NCI-H1436 treated with DMSO at 0.1 percent for 48 hours (cell line): ENCODE data around the gene MYL6B.
"Not testable (repeated sequence)": the region's sequence is repeated elsewhere in the genome, so short reads cannot be mapped to it uniquely, and the experiment has no call there.

ENCODE experiments used
- DNase-seq: peaks from one replicate; lab custom pipeline; 2025; lab: John Stamatoyannopoulos, UW

Gene MYL6B

DNA sequence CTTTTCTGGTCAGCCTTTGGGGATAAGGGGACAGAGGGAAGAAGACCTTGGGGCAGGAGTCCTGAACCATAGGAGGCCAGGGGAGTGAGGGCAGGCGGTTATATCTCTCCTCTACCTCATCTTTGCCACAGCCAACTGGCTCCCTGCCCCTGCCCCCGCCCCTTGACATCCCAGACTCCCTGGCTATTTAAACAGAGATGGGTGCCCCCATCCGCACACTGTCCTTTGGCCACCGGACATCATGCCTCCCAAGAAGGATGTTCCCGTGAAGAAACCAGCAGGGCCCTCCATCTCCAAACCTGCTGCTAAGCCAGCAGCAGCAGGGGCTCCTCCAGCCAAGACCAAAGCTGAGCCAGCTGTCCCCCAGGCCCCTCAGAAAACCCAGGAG lies 1.3 kb downstream of the MYL6B start:
- DNase-seq, result no peak

DNA sequence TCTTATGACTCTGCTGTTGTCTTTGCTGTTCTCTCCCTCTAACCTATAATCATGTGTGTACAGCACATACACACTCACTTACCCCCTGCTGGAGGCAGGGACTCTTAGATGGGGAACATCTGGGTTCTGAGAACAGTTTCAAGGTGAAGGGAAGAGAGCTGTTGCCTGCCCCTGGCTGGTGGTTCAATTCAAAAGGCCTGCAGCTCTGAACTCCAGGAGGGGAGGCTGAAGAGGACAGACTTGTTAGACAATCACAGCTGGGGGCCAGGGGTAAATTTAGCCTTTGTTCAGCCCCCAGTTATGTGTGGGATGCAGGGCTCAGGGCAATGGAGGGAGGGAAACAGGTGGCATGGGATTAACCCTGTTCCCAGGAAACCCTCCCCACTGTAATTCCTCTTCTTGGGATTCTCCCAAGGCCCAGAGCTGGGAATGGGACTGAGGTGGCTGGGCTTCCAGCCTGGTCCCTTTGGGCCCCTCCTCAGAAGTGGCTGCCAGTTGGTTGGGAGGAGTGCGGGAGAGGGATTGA lies 1.9 kb downstream of the MYL6B start:
- DNase-seq, result no peak

DNA sequence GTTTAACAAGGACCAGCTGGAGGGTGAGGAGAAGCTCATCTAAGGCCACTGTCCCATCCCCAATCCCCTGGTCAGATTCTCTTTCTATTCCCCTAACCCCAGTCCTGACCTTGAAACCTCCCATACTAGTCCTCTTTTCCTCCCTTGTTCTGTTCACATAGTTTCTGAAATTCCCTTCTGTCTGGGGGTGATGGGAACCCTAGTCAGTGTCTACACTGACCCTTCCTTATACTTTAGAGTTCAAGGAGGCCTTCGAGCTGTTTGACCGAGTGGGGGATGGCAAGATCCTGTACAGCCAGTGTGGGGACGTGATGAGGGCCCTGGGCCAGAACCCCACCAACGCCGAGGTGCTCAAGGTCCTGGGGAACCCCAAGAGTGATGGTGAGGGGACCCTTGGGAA lies 2.4 kb downstream of the MYL6B start:
- DNase-seq, result no peak

DNA sequence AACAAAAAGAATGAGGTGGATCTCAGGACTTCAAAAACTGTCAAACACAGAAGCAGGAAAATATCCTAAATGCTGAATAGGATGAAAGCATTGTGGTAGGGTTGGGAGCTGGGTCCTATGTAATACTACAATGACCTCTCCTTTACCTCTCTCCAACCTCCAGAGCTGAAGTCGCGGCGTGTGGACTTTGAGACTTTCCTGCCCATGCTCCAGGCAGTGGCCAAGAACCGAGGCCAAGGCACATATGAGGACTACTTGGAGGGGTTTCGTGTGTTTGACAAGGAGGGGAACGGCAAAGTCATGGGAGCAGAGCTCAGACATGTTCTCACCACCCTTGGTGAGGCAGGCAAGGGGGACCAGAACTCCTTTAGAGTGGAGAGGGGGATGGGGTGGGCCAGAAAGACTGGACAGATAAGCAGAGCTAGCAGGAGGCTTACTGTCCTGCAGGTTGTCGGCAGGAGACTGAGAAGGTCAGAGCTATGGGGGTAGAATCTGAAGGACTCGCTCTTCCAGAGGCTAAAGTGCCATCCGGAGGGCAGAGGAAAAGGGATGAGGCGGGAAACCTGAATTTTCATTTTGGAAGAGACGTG lies 3.0 kb downstream of the MYL6B start:
- DNase-seq, result no peak

DNA sequence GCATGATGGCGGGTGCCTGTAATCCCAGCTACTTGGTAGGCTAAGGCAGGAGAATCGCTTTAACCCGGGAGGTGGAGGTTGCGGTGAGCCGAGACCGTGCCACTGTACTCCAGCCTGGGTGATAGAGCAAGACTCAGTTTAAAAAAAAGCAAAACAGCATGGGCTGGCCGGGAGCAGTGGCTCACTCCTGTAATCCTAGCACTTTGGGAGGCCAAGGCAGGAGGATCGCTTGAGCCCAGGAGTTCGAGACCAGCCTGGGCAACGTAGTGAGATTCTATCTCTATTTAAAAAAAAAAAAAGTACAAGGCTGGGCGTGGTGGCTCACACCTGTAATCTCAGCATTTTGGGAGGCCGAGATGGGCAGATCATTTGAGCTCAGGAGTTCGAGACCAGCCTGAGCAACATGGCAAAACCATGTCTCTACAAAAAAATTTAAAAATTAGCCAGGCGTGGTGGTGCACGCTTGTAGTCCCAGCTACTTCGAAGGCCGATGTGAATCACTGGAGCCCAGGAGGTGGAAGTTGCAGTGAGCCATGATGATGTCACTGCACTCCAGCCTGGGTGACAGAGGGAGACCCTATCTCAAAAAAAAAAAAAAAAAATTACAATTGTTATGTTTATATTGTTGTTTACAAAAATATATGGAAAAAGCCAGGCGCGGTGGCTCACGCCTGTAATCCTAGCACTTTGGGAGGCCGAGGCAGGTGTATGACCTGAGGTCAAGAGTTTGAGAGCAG lies 4.2 kb downstream of the MYL6B start:
- DNase-seq, result not testable (repeated sequence)

DNA sequence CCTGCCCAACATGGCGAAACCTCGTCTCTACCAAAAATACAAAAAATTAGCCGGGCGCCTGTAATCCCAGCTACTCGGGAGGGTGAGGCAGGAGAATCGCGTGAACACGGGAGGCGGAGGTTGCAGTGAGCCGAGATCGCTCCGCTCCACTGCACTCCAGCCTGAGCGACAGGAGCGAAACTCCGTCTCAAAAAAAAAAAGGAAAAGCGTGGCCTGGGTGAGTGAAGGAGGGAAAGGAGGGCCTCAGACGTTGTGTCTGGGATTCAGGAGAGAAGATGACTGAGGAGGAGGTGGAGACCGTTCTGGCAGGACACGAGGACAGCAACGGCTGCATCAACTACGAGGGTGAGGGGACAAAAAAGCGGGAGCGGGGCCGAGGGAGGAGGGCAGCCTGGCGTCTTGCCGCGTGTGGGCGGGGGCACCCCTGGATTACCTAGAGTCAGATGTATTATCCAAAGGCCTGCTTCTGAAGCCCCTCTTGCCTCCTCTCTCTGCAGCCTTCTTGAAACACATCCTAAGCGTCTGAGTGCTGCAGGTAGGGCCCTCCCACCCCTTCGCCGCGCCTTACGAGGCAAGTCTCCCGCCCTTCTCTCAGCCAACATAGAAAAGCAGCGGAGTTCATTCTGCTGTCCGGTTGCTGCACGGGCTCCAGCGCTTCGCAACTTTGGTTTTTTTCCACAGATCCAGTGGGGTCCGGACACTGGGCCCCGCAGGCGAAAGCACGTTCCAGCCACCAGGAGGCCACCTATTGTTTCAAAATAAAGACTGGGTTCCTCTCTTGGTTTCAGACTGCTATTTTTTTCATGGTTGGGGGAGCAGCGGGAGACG lies 5.0 kb downstream of the MYL6B start:
- peak; percentile 42 for DNase-seq

DNA sequence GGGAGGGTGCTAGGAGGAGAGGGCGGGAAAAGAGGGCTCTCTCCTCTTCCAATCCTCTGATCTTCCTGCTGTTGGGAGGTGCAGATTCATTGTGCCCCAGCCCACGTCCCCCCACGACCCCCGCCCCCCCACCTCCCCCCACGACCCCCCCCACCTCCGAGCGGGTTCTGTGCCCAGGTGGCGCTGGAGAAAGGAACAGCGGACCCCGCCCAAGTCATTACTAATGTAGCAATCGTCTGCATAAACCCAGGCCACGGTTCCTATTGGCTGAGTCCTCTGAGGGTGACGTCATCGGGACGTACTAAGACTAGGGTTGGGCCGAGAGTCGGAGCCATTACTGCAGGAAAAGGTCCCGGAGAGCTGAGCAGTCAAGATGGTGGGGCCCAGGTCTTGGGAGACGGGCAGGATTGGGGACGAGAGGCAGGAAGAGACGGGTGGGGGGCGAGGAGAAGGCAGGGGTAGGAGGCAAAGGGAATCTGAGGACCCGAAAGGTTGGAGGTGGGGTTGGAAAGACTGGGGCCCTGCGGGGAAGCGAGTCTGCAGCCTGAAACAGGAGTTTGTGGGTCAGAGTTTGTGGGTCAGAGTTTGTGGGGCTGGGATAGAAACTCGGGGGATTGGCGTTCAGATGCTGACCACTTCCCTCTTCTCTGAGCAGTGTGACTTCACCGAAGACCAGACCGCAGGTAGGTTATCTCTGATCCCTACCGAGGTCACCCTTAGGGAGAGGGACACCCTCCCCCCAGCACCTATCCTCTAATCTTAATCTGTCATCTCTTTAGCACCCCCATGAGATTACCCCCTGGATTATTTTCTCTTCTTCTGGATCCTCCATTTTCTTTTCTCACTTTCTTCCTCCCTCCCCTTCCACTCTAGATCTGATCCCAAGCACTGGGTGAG lies 5.9 kb downstream of the MYL6B start, which contains the start of gene MYL6:
TSS of gene MYL6 (plus strand) at position 331 of the 897 bp plus-strand sequence. CDS start at position 374, 43 bp downstream.
- DNase-seq, result peak; percentile 94

DNA sequence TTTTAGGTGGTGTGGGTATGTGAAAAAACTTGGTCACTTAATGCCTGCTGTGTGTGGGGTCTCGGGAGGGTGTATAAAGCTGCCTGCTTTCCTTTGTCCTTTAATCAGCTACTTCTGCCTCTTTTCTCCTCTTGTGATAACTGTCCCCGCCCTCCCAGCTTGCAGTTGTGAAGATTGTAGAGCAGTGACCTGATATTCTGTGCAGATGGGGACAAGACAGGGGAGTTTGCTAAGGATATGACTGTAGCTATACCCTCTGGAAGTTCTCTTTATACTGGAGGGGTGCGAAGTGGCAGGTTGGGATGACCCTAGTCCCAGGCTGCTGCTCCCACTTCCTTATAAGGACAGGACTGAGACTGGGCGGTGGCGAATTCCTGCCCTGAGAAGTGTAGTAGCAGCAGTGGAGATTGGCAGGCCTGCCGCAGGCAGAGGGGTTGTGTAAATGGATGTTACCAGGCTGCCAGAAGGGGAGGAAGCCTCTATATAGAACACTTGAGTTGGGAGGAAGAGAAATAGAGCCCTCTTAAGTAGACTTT lies 6.6 kb downstream of the MYL6B start:
- DNase-seq, result no peak

DNA sequence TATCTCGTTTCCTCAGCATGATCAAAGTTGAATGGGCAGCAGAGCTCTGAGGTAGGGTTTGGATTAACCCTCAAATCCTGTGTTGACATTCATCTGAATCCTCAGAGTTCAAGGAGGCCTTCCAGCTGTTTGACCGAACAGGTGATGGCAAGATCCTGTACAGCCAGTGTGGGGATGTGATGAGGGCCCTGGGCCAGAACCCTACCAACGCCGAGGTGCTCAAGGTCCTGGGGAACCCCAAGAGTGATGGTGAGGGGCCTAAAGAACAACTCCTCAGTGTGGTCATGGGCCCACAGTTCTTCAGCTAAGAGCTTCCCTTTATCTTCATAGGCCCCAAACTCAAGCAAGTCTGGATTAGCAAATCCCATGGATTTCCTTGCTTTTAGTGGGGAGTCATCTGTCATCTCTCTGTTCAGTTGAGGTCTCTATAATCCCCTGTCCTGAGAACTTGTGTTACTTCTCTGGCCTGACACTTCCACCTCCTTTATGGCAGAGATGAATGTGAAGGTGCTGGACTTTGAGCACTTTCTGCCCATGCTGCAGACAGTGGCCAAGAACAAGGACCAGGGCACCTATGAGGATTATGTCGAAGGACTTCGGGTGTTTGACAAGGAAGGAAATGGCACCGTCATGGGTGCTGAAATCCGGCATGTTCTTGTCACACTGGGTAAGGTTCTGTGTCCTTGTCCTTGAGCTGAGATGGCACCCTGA lies 7.2 kb downstream of the MYL6B start:
- DNase-seq, result no peak

DNA sequence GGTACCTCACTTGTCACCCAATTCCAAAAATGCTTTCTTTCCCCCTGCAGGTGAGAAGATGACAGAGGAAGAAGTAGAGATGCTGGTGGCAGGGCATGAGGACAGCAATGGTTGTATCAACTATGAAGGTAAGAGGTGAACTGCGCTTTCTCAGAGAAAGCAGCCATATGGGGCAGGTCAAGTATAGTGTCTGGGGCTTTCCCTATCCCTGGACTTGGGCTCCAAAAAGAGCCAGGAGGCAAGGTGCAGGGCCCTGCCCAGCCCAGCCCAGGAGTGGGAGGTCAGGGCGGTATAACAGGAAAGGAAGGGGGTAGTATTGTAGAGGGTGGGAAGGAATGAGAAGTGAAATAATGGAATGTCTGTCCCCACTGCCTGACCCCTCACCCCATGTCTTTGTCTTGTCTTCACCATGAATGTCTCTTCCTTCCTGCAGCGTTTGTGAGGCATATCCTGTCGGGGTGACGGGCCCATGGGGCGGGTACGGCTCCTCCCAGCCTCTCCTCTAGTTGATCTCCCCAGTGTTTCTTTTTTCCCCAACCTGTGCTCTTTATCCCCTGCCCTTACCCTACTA lies 7.9 kb downstream of the MYL6B start:
- no peak for DNase-seq

DNA sequence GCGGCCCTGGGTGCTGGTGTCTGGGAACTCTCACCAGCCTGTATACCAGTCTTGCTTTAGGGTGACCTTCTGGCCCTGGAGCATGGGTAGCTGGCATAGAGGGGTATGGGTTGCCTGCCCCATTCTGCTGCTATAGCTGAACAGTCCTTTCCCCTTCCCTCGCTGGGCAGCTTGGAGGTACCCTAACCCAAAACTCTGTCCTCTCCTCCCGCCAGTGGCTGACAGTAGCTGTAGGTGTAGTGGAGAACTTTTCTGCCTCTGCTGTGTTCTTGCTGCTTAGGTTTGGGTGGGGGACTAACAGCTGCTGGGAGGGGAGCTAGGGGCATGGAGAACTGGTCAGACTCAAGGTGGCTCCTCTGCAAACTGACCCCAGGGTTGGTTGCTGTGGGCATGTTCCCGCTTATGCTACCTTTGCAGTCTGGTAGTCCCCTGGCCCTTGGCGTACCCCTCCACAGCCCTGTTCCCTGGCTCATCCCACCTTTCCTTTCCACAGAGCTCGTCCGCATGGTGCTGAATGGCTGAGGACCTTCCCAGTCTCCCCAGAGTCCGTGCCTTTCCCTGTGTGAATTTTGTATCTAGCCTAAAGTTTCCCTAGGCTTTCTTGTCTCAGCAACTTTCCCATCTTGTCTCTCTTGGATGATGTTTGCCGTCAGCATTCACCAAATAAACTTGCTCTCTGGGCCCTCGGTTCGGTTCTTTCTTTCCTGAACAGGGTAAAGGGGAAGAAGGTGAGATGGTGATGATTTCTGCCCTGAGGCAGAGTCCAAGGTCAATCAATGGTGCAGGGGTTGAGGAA lies 8.7 kb downstream of the MYL6B start:
- DNase-seq, result no peak

DNA sequence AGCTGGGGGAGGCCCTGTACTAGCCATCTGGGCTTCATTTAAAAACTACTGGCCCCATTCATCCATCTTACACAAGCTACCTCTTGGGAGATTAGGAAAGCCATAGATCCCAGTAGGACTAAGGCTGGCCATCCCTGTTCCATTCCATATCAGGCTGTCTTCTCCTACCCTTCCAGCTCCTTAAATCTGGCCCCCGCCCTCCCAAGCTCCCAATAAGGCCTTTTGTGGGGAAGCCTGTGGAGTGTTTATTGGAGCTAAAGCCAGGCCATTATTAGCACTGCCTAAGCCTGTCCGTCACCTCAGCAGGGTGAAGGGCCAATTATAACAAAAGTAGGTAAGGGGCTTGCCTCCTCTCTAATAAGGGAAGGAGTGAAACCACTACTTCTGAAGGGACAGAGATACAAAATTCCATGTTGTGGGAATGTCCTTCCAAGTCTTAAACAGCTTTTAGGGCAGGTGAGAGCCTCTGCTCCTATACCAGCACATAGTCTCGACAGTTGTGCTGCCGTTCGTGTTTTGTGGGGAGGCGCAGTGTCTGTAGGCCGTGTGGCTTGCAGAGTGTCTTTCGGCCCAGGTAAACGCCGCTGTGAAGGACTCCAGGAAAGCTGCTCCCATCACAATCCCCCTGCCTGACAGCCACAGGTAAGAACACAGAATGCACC lies 9.4 kb downstream of the MYL6B start:
- DNase-seq, result no peak

DNA sequence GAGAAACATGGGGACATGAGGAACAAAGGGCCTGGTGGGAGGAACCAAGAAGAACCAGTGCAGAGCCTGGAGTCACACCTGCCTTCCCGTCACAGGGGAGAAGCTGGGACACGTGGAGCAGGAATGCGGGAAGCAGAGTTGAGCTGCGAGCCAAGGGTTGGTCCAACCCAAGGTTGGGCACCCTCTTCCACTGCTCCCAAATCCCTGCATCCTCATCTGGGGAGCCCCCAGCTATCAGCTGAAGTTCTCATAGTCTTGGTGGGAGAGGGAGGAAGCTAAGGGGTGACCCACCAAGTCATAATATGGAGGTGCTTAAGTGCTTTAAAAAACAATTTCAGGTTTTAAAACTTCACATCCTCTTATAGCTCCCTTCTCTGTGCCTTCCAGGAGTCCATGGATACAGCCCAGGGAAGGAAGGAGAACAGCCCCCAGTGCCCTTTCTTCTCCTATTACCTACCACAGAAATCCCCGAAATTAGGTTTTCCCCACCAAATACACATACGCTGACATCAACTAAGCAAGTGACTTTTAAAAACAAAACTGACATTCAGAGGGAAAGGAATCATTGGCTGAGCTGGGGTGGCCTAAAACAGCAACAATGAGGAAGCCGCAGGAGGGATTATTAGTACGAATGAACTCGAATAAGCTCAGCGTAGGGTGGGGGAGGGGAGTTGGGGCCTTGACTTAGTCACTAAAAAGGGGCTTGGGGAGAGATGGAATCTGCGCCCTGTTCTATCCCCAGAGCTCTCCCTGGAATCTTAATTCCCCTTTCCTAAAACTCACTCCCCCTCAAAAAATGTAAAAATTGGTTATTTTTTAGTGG lies 10.3 kb downstream of the MYL6B start:
- no peak for DNase-seq

DNA sequence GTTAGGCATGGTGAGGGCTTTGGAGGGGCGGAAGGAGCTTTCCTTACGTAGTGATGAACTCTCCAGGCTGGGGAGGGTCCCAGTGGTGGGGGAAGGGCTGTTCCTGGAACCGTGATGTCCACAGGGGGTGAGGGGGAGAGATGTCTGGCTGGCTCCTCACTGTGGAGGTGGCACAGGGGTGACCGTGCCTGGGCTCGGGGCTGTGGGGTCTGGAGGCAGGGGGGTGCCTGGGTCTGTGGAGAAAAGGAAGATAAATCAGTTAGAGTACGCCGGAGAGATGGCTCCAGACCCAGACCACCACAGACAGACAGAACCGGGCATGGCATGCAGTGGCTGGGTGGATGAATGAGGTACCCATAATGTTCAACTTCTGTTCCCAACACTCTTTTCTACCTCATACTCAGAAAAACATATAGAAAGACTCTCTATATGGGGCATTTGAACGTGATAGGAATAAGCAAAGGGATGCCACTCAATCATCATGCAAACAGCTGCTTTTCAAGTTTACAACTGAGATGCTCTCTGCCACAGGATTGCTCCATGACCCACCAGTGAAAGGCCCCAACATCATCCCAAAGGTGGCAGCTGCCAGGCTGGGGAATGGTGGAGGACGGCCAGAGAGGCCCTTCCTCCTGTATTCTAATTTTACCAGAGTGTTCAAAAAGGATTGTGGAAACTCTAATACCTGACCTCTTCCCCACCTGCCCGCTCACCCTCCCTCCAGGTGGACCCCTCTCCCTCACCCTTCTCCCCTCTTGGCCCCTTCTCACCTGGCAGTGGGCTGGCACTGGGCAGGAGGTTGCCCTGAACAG lies 11.4 kb downstream of the MYL6B start:
- DNase-seq, result no peak

DNA sequence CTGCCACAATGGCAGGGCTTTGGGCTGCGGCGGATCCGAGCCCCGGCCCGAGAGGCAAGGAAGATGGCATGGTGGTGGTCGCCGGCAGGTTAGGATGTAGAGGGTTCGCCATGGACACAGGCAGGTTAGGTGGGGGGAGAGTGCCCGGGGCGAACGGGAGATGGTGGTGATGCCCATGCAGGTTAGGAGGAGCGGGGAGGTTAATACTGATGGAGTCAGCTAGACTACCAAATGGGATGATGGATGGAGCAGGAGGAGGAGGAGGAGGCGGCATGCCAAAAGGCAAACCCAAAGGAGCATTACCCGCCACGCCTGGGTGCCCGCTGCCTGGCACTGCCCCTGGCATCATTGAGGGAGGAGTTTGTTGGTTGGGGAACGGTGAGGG lies 11.9 kb downstream of the MYL6B start:
- DNase-seq, result no peak

DNA sequence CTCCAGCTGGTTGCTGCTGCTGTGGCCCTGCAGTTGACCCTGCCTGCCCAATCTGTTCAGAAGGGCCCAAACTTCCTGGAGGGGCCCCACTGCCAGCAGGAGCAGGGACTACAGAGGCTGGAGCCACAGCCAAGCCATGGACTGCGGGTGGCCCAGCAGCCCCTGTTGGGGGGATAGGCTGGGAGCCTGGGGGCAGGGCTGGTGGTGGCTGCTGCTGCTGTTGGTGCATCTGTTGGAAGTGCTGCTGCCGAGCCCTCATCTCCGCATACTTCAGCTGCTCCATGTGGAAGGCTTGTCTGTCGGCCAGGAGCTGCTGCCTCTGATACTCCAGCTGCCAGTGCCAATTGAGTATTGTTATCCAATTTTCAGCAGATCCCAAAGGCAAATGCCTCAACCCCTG lies 13.0 kb downstream of the MYL6B start:
- no peak for DNase-seq

DNA sequence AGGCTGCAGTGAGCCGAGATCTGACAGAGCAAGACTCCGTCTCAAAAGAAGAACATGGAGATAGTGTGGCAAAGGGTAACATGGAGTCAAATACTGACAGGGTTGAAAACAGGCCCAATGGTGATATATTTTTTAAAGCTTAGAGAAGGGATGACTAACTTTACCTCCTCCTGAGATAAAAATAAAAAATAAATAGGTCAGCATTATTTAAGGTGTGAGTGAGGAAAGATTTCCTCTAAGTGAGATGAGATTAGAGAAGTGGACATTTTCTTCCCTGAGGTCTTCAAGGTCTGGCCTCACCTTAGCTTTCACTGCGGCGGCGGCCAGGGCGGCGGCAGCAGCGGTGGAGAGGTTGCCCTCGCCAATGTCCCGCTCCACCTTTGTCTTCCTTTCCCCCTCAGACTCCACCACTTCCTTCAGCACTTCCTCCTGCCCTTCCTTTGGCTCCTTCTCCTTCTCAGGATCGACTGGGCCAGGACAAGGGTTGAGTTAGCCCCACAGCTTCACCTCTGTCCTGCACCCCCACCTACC lies 16.9 kb downstream of the MYL6B start:
- DNase-seq, result no peak
